Measurements from ENCODE around the gene ZNF804B.

Gene ZNF804B

GRCh38 chr7:88758381-88759229 is 895 bp upstream of the ZNF804B start:
- H3K79me2 ChIP-seq (ENCODE audit: insufficient read depth, low read length), result no peaks in the 10 kb centered on the region
- H3K27ac ChIP-seq (ENCODE audit: low read length), result no peak overlapping the region
- TF ChIP-seq CTCF (IDR thresholded peaks at IDR 0.05; ENCODE audit: borderline replicate concordance, extremely low read depth, low read length, poor library complexity, severe bottlenecking) (no peak), EZH2 (IDR thresholded peaks at IDR 0.05; ENCODE audit: borderline replicate concordance, low read depth, low read length, severe bottlenecking) (no peak)
- no peaks in the 10 kb centered on the region for H4K20me1 ChIP-seq (ENCODE audit: insufficient read depth, low read length)
- no peaks in the 10 kb centered on the region for H3K9me3 ChIP-seq (ENCODE audit: insufficient read depth, low read length, severe bottlenecking)
- no peaks in the 10 kb centered on the region for H3K4me1 ChIP-seq (ENCODE audit: insufficient read depth, low read length)
- no peak overlapping the region for H3K4me2 ChIP-seq (ENCODE audit: insufficient read depth, low read length)
- ATAC-seq (ENCODE audit: insufficient read depth, low read depth) (no peak), DNase-seq (no peak)
- H3K36me3 ChIP-seq (ENCODE audit: insufficient read depth, low read length), result no peaks in the 10 kb centered on the region
- H3K27me3 ChIP-seq (ENCODE audit: insufficient read depth, low read length, poor library complexity), result no peaks in the 10 kb centered on the region
- H2AFZ ChIP-seq (ENCODE audit: low read depth, low read length), result no peak overlapping the region
- H3K4me3 ChIP-seq (ENCODE audit: low read depth in 1 of 2, low read length in 2 of 2), result no peak overlapping the region
- no peak overlapping the region for H3K9ac ChIP-seq (ENCODE audit: low read depth, low read length)

- ATAC-seq (ENCODE audit: insufficient read depth, low read depth), result no peak
- no peak overlapping the region for H3K4me3 ChIP-seq (ENCODE audit: low read depth in 1 of 2, low read length in 2 of 2)
- H4K20me1 ChIP-seq (ENCODE audit: insufficient read depth, low read length), result no peaks in the 10 kb centered on the region
- no peak overlapping the region for H2AFZ ChIP-seq (ENCODE audit: low read depth, low read length)
- no peak overlapping the region for H3K4me2 ChIP-seq (ENCODE audit: insufficient read depth, low read length)
- no peak overlapping the region for H3K27ac ChIP-seq (ENCODE audit: low read length)
- no peaks in the 10 kb centered on the region for H3K9me3 ChIP-seq (ENCODE audit: insufficient read depth, low read length, severe bottlenecking)
- H3K27me3 ChIP-seq (ENCODE audit: insufficient read depth, low read length, poor library complexity), result no peaks in the 10 kb centered on the region
- H3K9ac ChIP-seq (ENCODE audit: low read depth, low read length), result no peak overlapping the region
- H3K79me2 ChIP-seq (ENCODE audit: insufficient read depth, low read length), result no peaks in the 10 kb centered on the region
- H3K4me1 ChIP-seq (ENCODE audit: insufficient read depth, low read length), result no peaks in the 10 kb centered on the region
- no peak for TF ChIP-seq EZH2 (IDR thresholded peaks at IDR 0.05; ENCODE audit: borderline replicate concordance, low read depth, low read length, severe bottlenecking)
- no peak for TF ChIP-seq CTCF (IDR thresholded peaks at IDR 0.05; ENCODE audit: borderline replicate concordance, extremely low read depth, low read length, poor library complexity, severe bottlenecking)
- H3K36me3 ChIP-seq (ENCODE audit: insufficient read depth, low read length), result no peaks in the 10 kb centered on the region
- no peak for DNase-seq
Observed at GRCh38 chr7:88760136-88760515, 626 bp downstream of the ZNF804B start.

DNA sequence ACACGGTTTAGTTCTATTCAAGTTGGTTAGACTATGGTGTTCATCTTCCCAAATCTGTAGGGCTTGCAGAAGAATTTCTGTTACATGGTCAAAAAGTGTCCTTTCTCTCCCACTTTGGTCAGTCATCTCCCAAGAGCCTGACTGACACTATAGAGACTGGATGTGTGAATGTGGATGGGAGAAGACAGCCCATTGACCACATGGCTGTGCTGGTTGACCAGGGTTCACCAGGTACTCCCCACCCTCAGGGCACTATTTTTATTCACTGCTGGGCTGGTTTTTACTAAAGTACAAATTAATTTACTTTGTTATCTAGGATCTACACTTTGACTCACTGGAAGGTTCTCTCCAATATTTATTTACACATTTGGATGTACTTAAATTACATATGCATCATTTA is 2.3 kb downstream of the ZNF804B start:
- H3K27ac ChIP-seq (ENCODE audit: low read length), result no peak overlapping the region
- ATAC-seq (ENCODE audit: insufficient read depth, low read depth) (no peak), DNase-seq (no peak)
- H3K9ac ChIP-seq (ENCODE audit: low read depth, low read length), result no peak overlapping the region
- no peaks in the 10 kb centered on the region for H3K4me1 ChIP-seq (ENCODE audit: insufficient read depth, low read length)
- H3K9me3 ChIP-seq (ENCODE audit: insufficient read depth, low read length, severe bottlenecking), result no peaks in the 10 kb centered on the region
- H3K27me3 ChIP-seq (ENCODE audit: insufficient read depth, low read length, poor library complexity), result no peaks in the 10 kb centered on the region
- TF ChIP-seq EZH2 (IDR thresholded peaks at IDR 0.05; ENCODE audit: borderline replicate concordance, low read depth, low read length, severe bottlenecking), result no peak
- no peak for TF ChIP-seq CTCF (IDR thresholded peaks at IDR 0.05; ENCODE audit: borderline replicate concordance, extremely low read depth, low read length, poor library complexity, severe bottlenecking)
- no peak overlapping the region for H3K4me2 ChIP-seq (ENCODE audit: insufficient read depth, low read length)
- H3K36me3 ChIP-seq (ENCODE audit: insufficient read depth, low read length), result no peaks in the 10 kb centered on the region
- no peak overlapping the region for H2AFZ ChIP-seq (ENCODE audit: low read depth, low read length)
- H4K20me1 ChIP-seq (ENCODE audit: insufficient read depth, low read length), result no peaks in the 10 kb centered on the region
- no peak overlapping the region for H3K4me3 ChIP-seq (ENCODE audit: low read depth in 1 of 2, low read length in 2 of 2)
- no peaks in the 10 kb centered on the region for H3K79me2 ChIP-seq (ENCODE audit: insufficient read depth, low read length)

All from DND-41 (cell line).